Esophagus mucosa (tissue), 1 donor: ENCODE measurements around the gene NME9. TPM values are rescaled to one million over a fixed set of nuclear protein-coding genes. Genes with fewer than 3 reads are reported as not detected.

ENCODE experiments used
- ATAC-seq: fragments of 200-7000 bp; cut with Tn5 transposase; one replicate; pipeline ENCODE4 v1.9.1; 2020
- total RNA-seq: library from RNA; stranded (reverse); gene quantifications from one replicate; pipeline ENCODE4 v1.2.4, GENCODE V29; 2023
- donor health status: DM: yes; HTN: yes; CAD: no.

The NME9 gene
- total RNA-seq, 1 donor from 2014 or later: not detected

DNA sequence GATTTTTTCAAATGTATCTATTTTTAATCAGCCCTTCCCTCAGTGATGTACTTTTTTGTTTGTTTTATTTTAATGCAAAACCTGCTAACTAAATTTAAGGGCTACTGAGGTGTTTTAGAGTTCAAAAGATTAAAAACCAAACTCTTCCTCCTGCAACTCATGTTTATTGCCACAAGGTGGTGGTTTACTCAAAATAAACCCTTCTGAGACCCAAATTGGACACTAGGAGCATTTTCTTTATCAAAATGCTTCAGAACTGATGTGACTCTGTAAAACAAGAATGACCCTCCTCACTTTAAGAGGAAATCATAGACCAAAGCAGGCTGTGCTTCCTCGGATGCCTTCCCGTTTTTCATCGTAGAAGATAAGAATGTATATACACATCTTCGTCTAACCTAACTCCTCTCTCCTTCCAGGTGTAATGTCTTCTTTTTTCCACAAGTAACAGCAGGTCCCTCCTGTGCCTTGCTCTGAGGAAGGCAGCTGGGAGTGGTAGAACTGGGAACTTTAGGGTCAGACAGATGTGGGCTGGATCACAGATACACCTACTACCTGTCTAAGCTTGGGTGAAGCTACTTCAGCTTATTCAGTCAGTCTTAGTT lies 2.9 kb upstream of the NME9 start:
- ATAC-seq: no peak

DNA sequence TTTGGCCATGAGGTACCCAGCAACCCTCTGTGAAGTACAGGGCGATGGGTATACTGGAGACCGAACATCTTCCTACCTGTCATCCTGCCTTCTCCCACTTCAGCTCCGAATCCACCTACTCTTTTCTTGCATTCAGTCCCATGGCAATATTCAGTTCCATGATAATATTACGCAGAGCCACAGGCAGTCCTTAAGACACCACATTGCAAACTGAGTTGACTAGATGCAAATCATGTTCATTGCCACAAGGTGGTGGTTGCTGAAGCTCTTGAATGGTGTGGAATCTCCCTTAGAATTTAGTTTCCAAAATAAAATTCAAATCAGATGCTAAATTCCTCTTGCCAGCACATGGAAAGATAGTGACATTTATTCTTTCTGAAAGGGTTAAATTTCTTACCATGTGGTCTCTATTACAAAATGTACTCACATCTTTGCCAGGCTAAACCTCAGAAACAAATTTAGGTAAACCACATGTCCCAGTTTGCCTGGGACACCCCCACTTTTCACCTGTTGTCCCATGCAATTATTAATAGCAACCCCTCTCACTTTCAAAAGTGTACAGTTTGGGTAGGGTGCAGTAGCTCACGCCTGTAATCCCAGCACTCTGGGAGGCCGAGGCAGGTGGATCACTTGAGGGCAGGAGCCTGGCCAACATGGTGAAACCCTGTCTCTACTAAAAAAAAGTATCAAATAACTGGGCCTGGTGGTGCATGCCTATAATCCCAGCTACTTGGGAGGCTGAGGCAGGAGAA lies 1.7 kb upstream of the NME9 start:
- no peak for ATAC-seq

DNA sequence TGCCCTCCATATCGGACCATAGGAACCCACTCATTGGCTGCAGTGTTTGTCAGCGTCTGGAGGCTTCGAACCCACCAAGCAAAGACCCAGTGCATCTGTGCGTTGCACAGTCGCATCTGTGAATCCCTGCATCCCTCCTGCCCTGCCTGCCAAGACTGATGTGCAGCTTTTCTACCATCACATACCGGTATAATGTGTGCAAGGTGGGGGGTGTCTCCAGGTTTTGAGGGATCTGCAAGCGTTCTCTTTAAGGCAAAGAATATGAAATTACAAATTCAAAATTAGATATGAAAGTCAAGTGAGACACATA lies 288 bp upstream of the NME9 start:
- ATAC-seq: no peak

DNA sequence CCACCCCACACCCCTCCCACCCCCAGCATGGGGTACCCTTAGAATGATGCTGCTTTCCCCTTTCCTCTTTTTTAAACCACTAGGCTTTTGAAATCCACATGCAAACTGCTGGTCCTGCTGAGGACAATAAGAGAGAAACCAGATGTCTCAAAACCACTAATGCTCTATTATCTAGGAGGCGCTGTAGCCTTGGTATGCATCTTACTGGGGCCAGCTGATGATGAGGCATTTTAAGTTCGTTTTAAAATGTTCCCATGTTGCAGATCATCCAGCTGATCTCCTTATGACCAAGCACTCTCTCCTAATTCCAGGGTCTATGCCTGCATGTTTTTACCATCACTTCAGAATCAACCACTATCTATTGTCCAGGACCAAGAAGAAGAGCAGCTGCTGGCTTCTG lies 1.3 kb downstream of the NME9 start:
- no peak for ATAC-seq

DNA sequence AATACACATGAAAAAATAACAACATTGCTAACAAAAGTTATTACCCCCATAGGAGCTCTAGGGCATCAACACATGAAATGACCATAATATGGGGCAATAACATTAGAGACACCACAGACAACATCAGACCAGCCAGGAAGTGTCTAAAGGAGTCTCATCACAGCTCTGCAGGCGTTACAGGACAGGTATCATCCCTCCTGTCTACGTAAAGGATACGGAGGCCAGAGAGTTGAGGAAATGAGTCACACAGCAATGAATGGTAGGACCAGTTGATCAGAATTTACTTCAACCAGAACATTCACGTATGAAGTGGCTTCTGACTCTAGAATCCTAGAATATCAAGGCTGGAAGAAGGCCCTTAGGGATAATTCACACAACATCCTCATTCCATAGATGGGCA lies 1.8 kb downstream of the NME9 start:
- peak; percentile 67 for ATAC-seq

DNA sequence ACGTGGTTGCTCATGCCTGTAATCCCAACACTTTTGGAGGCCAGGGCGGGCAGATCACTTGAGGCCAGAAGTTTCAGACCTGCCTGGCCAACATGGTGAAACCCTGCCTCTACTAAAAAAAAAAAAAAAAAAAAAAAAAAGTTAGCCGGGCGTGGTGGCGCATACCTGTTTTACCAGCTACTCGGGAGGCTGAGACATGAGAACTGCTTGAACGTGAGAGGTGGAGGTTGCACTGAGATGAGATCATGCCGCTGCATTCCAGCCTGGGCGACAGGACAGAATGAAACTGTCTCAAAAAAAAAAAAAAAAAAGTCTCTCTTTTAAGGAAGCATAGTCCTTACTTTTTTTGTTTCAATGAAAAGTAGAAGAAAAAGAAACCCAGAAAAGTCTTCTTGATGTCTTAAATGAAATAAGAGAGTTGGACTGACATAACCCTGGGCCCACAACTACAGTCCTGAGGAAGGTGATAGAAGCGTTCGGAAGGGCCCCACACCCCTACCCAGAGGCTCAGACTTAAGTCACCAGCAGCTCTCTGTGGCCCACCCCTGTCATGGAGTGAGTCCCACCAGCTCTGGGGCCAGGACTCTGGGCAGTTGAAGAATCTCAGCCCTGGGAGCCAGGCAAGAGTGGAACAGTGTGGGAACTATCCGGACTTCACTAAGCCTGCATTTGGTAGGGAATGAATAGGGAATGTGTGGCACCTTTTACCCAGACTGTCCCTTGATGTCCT lies 2.6 kb downstream of the NME9 start:
- ATAC-seq: no peak

DNA sequence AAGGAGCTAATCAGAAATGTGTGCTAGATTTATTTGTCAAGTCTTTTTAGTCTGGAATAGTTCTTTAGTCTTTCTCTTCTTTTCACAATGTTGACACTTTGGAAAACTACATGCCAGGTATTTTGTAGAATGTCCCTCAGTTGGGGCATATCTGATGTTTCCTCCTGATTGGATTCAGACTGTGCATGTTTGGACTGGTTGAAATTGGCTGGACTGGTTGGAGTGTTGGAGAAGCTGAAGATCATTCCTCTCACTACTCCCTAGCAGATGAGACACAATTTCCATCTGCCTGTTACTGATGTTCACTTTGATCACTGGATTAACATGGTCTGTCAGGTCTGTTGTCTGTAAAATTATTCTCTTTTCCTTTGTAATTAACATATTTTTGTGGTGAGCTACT lies 3.7 kb downstream of the NME9 start:
- ATAC-seq: no peak

DNA sequence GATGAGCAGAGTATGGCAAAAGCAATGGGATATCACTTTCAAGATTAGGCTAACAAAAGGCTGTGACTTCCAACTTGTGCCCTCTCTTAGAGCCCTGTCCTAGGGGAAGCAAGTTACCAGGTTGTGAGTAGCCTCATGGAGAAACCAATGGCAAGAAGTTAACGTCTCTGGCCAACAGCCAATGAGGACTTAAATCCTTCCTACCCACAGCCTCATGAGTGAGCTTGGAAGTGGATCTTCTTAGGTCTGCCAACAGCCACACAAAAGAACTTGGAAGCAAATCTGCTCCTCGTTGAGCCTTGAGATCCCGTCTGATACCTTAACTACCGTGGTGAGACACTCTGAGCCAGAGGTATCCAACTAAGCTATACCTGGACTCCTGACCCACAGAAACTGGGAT lies 5.7 kb downstream of the NME9 start:
- no peak for ATAC-seq

DNA sequence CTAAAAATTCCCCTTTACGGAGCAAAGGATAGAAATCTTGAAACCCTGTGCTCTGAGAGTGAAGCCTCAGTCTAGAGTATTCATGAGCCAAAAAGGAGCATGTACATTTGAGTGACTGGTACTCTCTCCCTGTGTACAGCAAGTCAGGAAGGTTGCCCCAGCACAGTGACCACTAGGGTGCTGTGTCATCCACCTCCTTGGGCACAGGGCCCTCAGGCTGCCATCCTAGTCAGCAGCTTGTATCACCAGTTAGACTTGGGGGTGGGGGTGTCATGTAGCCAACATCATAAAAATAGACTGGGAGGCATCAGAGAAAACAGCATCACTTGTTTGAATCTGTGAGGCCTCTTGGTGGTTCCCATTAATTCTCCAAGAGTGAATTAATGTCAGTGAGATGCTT lies 12.0 kb downstream of the NME9 start:
- ATAC-seq: no peak

DNA sequence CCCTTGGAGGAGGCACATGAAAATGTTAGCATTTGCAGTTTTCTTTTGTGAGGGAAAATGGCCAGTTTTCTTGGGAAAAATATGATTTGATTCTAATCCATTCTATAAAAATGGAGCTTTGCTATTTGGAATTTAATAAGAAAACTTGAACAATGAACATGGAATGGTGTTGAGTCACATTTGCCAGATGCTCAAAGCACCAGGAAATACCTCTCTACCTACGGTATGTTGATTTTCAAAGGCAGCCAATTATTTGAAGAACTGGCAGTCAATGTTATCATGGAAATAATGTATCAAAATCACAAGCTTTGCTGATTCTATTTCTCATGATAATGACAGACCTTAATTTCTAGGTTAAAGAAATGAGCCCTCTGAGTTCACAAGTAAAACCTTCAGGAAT lies 14.9 kb downstream of the NME9 start:
- ATAC-seq: no peak

DNA sequence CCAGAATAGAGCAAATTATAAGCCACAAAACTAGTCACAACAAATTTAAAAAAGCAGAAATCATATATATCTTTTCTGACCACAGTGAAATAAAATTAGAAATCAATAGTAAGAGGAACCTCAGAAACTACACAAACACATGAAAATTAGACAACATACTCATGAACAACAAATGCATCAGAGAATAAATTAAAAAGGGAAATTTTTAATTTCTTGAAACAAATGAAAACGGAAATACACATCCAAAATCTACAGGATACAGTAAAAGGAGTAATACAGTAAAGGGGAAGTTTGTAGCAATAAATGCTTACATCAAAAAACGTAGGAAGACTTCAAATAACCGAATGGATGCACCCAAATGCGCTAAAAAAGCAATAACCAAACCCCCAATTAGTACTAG lies 19.2 kb downstream of the NME9 start:
- ATAC-seq: no peak

DNA sequence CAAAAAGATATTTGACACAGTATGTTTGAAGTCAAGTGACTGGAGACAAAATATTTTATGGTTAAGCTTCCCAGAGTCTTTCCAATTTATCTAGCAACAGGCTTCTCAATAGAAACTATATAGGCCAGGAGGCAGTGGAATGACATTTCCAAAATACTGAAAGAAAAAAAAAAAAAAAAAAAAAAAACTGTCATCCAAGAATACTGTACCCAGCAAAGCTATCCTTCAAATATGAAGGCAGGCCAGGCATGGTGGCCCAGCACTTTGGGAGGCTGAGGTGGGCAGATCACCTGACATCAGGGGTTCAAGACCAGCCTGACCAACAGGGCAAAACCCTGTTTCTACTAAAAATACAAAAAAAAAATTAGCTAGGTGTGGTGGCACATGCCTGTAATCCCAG lies 20.9 kb downstream of the NME9 start:
- ATAC-seq: no peak

DNA sequence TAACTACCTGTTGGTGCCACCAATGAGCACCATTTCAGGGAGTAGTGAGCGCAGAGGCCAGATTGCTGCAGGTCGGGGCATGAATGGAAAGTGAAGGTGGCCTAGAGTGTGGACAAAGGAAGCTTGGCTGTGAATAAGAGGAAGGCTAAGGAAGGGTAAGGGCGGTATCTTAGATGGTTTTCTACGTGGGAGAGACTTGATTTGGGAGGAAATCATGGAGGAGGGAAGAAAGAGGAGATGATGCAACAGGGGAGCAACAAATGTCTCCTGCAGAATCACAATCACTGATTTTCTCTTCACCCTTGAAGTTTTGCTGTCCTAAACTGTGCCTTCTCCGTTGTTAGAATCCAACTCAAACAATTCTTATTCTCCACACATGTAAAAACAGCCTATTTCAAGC lies 21.8 kb downstream of the NME9 start:
- no peak for ATAC-seq

DNA sequence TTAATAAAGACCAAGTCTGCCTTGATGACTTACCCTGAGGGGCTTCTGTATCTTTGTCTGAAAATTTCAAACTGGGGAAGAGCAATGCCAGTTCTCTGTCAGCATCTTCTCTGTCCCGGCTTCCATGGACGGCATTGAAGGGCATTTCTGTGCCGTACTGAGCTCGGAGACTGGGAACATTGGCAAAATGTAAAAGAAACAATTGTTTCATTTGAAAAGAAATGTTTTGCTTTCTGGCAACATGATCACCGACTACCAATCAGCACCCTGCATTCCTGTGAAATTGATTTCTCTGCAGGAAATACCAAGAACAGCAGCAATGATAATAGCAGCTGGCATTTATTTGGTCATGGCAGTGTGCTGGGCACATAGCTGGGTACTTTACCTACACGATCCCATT lies 26.2 kb downstream of the NME9 start:
- ATAC-seq: no peak

DNA sequence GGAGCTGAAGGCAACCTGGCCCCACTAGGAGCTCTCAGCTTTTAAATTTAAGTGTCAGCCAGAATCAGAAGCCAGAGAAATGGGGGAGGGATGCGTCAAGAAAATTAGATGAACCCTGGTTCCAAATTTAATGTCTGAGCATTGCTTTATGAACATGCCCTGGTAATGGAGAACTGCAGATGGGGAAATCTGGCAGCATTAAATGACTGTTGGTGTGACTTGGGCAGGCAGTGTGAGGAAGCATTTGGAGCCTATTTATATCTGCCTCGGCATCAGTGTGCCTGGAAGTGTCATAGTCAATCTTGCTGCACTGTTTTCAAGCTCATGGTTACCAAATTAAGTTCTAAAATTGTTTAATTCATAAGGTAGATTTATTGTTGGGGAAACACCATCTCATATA lies 29.0 kb downstream of the NME9 start:
- no peak for ATAC-seq

DNA sequence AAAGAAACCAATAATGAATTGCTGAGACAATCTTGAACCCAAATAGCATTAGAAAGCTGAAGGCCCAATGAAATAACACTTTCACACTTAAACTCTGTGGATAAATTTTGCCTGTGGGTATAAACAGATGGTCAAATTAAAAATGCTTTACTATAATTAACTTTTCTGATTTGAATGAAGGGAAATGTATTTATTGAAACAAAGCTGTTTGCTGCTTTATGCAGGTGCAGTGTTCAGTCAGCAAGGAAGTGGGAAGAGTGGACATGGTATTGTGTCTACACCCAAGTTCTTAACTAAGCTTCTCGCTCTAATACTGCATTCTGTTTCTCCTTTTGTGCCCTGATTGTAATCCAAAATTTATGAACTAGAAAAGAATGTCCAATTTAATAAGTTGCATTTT lies 31.8 kb downstream of the NME9 start:
- ATAC-seq: no peak

DNA sequence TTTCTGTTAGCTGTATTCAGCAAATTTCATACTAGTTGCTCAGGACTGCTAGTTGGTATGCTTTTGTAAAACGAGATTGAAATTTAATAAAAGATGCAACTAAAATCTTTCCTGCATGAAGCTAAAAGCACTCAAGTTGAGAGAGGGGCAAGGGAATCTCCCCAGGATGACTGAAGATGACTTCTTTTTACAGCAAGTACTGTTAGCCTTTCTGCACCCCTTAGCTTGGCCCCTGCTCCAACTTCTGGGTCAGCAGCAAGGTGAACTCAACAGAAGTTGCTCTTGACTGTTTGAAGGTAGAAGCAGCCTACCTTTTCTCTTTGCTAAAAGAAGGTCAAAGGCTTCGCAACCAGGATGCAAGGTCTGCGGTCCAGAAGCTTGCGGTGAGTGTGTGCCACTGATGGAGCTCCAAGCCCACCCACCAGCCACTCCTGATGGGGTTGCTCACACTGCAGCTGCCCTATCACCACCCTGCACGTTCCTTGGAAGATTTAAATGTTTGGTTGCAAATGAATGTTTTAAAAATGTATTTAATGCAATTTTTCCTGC lies 32.5 kb downstream of the NME9 start:
- no peak for ATAC-seq

DNA sequence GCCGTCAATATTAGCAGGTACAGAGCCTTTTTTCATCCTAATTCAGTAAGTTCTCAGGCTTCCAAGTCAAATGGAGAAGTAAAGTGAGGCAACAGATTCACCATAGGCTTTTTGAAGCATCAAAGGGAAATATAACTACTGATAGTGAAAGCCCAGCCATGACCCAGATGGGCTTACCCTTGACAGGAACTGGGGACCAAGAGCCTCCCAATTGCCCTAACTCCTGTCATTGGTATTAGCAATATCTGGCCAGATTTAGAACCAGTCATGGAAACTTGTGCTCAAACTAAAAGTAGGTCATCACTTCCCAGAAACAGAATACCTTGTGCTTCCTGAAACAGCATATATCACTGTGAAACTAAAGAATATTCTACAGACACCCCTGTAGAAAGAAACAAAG lies 33.0 kb downstream of the NME9 start:
- ATAC-seq: no peak

DNA sequence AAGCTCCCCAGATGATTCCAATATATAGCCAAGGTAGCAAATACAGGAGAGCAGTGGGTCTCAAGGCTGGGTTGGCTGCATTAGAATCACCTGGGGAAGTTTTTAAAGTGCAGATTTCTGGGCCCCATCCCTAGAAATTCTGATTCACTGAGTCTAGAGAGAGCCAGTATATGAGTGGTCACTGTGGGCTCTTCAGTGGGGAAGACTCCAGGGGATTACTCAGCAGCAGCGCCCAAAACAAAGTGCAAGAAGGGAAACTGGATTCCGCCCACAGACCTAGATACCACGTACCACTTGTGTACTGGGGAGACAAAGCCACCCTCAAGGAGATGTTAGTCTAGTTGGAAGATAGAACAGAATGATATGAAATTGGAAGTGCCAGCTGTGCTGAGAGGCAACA lies 40.0 kb downstream of the NME9 start:
- no peak for ATAC-seq

DNA sequence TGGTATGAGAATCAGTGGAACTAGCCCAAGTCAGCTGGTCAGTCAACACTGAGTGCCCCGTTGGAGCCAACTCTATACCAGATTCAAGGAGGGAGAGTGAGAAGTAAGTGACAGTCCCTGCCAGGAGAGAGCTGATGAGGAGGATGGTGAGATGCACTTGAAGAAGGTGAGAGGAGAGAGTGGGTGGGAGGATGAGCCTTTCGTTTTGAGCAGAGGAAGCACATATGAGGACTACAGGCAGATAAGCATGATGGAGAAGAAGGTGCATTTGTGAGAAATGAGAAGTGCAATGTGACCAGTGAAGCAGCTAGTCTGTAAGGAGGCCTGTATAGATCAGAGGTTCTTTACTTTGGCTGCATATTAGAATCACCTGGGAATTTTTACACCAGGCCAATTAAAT lies 40.4 kb downstream of the NME9 start:
- no peak for ATAC-seq

DNA sequence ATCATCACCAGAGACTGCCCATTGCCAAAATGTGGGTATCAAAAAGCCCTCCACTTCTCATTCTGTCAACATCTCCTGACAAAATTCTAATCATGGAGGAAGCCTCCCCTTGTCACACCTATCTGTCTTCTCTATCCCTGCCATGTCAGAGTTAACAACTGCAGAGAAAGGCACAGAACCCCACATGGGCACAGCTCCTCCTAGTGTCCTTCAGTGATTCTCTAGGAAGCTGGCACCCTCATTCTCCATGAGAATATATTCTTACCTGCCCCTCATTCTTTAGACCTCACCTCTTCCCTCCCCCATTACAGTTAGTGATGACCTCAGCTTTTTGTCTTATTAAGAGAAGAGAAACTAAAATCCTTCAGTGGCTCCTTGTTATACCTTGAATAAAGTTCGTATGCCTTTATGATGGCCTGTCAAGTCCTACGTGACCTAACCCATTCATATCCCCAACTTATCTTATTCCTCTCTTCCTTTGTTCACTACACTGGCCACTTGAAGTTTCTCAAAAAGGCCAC lies 44.6 kb downstream of the NME9 start:
- ATAC-seq: no peak

DNA sequence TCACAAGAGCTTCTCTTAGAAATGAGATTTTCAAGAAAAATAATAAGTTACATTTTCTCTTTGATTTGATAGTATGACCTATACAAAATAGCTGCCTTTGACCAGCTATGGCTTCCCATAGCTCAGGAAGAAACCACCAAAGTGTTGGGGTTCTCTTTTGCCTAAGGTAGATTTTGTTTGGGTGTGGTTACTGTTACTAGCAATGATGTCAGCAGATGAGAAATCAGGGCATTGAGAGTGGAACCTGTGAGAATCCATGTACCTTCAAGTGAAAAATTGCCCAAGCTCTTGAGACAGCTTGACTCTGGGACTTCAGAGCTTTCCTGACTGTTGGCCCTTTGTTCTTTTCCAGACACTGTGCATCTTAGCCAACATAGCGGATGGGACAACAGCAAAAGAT lies 45.6 kb downstream of the NME9 start:
- ATAC-seq: peak; percentile 52

DNA sequence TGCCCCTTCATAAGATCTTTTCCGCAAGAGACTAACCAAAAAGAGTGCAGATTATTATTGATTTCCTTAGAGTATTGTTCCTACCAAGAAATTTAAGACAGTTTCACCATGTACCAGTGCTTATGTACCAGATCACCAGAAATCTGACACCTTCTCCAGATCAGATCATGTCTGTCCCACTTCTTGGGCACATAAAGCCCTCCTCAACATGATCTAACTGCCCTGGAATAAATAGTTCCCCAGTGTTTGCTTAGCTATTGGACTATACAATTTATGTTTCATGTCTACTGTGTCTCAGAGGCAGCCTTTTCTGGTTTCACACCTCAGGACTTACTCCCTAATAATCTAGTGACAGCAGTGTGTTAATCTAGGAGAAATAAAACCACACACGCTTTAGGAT lies 46.8 kb downstream of the NME9 start:
- ATAC-seq: no peak

DNA sequence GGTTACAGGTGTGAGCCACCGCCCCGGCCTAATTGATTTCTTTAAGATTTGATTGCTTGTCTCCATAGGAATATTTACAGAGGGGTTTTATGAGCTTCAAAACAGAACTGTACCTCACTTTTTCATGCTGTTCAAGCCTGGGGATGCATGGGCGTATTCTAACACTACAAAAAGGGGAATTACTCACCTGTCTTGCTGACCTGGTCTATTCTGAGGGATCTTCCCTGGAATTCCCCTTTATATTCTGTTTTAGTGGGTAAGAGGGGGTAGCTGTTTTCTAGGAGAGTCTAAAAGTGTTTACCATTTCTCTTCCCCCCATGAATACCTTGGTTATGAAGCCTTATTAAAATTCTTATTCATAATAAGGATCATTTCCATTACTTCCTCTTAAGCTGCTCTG lies 48.1 kb downstream of the NME9 start:
- no peak for ATAC-seq
